WERI-Rb-1 (cell line): ENCODE measurements around the gene MPC1.
"Not testable (repeated sequence)": the region's sequence is repeated elsewhere in the genome, so short reads cannot be mapped to it uniquely, and the experiment has no call there.

ENCODE experiments used
- DNase-seq: peaks from one replicate; pipeline ENCODE4 v3.0.0-alpha.2; 2020
- H3K27ac ChIP-seq: fragments of 250-450 bp; sonication (Bioruptor Pico); 2 replicates; pipeline ENCODE4 v1.5.1; 2020; ENCODE audit warnings: mild to moderate bottlenecking, moderate library complexity
- H3K27me3 ChIP-seq: fragments of 250-450 bp; sonication (Bioruptor Pico); 2 replicates; pipeline ENCODE4 v1.5.1; 2021; ENCODE audit warnings: mild to moderate bottlenecking, low read depth, moderate library complexity; ENCODE audit not compliant: insufficient read depth, severe bottlenecking
- H3K36me3 ChIP-seq: fragments of 250-450 bp; sonication (Bioruptor Pico); 2 replicates; pipeline ENCODE4 v1.5.1; 2020; ENCODE audit warnings: mild to moderate bottlenecking, moderate library complexity
- H3K4me3 ChIP-seq: 2 replicates; pipeline ENCODE4 v1.5.1; 2011; ENCODE audit warnings: low read depth, mild to moderate bottlenecking, control low read depth, low read length
- H3K9me3 ChIP-seq: fragments of 250-450 bp; sonication (Bioruptor Pico); 2 replicates; pipeline ENCODE4 v1.5.1; 2021; ENCODE audit warnings: mild to moderate bottlenecking, moderate library complexity; ENCODE audit not compliant: severe bottlenecking
- CTCF ChIP-seq: IDR thresholded peaks from 2 replicates; pipeline ENCODE4 v1.5.1; 2011; ENCODE audit warnings: low read depth, mild to moderate bottlenecking, control low read depth, inconsistent platforms, low read length

The MPC1 gene

DNA sequence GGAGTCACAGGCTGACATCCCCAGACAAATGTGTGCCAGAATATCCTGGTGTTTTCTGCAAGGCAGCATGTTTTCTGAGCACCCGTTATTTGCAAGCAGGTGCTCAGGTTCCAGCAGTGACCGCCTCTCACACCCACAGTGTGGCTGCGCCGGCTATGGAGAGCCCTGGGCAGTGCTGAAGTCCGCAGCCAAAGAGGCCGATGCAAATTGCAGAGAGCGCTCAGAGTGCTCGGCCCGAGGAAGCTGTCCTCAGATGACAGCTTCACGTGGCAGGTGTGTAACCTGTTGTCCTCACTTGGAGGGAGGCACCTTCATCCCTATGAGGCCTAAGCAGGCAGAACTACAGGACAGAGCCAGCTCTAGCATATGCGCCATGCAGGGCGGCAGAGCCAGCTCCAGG, 23.5 kb upstream of the MPC1 start:
- no peaks in the 10 kb centered on the region for H3K9me3 ChIP-seq
- no peaks in the 10 kb centered on the region for H3K36me3 ChIP-seq
- no peak for DNase-seq
- H3K27me3 ChIP-seq, result no peaks in the 10 kb centered on the region
- TF ChIP-seq CTCF, result no peak
- no peak overlapping the region for H3K27ac ChIP-seq
- no peak overlapping the region for H3K4me3 ChIP-seq

DNA sequence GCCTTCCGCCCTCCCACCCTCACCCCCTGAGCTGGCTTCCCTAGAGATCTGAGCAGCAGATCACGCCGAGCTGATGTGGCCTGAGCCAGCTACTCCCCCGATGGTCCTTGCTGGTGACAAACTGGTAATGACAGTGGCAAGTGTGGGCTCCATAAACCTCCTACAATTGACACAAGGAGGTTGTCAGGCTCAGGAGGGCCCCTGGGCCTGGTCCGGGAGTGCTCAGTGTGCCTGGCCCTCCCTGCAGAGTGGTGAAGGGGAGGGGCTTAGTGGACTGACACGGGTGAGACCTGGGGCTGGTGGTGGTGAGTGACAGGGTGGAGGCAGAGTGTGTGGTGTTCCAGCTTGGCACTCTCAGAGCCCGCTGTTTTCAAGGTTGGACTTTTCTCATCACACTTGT, 22.6 kb upstream of the MPC1 start:
- Histone ChIP-seq H3K27ac (no peak overlapping the region), H3K9me3 (no peaks in the 10 kb centered on the region), H3K4me3 (no peak overlapping the region), H3K27me3 (no peaks in the 10 kb centered on the region), H3K36me3 (no peaks in the 10 kb centered on the region)
- TF ChIP-seq CTCF, result no peak
- DNase-seq, result no peak

GRCh38 chr6:166402582-166403277, 20.0 kb upstream of the MPC1 start:
- Histone ChIP-seq H3K27ac (no peak overlapping the region), H3K36me3 (no peaks in the 10 kb centered on the region), H3K4me3 (no peak overlapping the region), H3K27me3 (no peaks in the 10 kb centered on the region), H3K9me3 (no peaks in the 10 kb centered on the region)
- DNase-seq, result no peak
- no peak for TF ChIP-seq CTCF

- DNase-seq, result peak; percentile 71
- TF ChIP-seq CTCF, result peak; percentile 72
Observed at GRCh38 chr6:166400649-166401250, 18.0 kb upstream of the MPC1 start.

GRCh38 chr6:166400181-166400580, 17.4 kb upstream of the MPC1 start:
- H3K36me3 ChIP-seq, result no peaks in the 10 kb centered on the region
- DNase-seq, result no peak
- no peaks in the 10 kb centered on the region for H3K27me3 ChIP-seq
- H3K9me3 ChIP-seq, result no peaks in the 10 kb centered on the region
- TF ChIP-seq CTCF, result no peak
- H3K4me3 ChIP-seq, result no peak overlapping the region
- no peak overlapping the region for H3K27ac ChIP-seq

More at GRCh38 chr6:166400649-166401250, 18.0 kb upstream of the MPC1 start:
- not testable (repeated sequence) for H3K27me3 ChIP-seq, H3K9me3 ChIP-seq, H3K27ac ChIP-seq, H3K36me3 ChIP-seq, H3K4me3 ChIP-seq
